ENCODE results near the gene ZFP30.
"Not testable (repeated sequence)": the region's sequence is repeated elsewhere in the genome, so short reads cannot be mapped to it uniquely, and the experiment has no call there.

The ZFP30 gene

GRCh38 chr19:37655301-37655688, at the start of gene ZFP30:
Gene ZFP30 (minus strand): TSS chr19:37655465. CDS start chr19:37647822, 7,643 bp downstream.
- peak; percentile 48 for DNase-seq (ENCODE audit: low read depth)

DNA sequence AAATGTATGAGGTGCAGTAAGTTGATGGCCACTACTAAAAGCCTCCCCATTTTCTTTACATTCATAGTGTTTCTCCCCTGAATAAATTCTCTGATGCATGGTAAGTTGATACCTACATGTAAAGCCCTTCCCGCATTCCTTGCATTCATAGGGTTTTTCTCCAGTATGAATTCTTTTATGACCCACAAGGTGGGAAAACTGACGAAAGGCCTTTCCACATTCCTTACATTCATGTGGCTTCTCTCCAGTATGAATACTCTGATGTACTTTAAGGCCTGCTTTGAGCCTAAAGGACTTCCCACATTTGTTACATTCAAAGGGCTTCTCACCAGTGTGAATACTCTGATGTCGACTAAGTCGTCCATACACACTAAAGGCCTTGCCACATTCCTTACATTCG, 43.8 kb upstream of the ZFP30 start:
- DNase-seq (ENCODE audit: low read depth), result no peak

GRCh38 chr19:37698216-37698615, 43.0 kb upstream of the ZFP30 start:
- DNase-seq (ENCODE audit: low read depth), result no peak

GRCh38 chr19:37695144-37695899, 40.1 kb upstream of the ZFP30 start:
- no peak for DNase-seq (ENCODE audit: low read depth)

DNA sequence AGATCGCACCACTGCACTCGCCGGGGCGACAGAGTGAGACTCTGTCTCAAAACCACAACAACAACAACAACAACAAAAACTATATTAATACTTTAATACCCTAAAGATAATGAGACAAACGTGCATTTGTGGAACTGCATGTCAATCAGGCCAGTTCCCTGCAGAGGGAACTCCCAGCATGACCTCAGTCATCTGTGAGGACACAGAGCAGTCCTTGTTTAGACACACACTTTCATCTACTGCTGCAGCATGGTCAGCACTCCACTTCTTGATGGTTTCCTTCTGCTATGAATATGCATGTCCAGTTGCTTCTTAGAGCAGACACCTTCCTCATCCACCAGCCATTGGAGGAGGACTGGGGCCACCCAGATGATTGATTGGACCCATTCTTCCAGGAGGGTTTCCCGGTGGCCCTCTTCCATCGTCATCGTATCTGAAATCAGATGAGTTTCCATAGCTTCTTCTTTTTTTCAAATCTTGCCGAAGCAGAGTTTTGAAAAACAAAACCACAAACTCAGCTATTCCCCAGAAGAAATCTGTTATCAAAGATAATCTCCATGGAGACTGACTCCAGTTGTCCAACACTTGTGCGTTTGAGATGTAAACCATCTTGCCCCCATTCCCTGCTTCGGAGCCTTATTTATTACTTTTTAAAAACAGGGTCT, 37.8 kb upstream of the ZFP30 start:
- DNase-seq (ENCODE audit: low read depth), result no peak

- peak; percentile 89 for DNase-seq (ENCODE audit: low read depth)
These were observed 36.7 kb upstream of the ZFP30 start for GRCh38 chr19:37691881-37692504.

DNA sequence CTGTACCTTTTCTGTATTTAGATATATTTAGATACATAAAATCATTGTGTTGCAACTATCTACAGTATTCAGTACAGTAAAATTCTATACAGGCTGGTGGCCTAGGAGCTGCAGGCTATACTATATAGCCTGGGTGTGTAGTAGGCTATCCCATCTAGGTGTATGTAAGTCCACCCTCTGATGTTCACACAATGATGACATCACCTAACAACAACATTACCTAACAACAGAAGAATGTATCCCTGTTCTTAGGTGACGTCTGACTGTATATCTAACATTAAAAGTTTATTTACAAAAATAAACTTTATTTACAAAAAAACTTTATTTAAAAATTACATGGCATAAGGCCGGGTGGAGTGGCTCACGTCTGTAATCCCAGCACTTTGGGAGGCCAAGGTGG, 28.3 kb upstream of the ZFP30 start:
- no peak for DNase-seq (ENCODE audit: low read depth)

DNA sequence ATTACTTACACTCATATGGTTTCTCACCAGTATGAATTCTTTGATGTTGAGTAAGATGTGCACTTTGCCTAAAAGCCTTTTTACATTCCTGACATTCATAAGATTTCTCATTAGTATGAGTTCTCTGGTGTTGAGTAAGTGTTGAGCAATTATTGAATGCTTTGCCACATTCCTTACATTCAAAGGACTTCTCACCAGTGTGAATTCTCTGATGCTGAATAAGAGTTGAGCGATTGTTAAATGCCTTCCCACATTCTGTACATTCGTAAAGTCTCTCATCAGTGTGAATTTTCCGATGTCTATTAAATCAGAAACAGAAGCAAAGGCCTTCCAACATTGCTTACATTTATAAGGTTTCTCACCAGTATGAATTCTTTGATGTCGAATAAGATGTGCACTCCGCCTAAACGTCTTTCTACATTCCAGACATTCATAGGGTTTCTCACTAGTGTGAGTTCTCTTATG, 14.2 kb upstream of the ZFP30 start:
- peak; percentile 10 for DNase-seq (ENCODE audit: low read depth)

DNA sequence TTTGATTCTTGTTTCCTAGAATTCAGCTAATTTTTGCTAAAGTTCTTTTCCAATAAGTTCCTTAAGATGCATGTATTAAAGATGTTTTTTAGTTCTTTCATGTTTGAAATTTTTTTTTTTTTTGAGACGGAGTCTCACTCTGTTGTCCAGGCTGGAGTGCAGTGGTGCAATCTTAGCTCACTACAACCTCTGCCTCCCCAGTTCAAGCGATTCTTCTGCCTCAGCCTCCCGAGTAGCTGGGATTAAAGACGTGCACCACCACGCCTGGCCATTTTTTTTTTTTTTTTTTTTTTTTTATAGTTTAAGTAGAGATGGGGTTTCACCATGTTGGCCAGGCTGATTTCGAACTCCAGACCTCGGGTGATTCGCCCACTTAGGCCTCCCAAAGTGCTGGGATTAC, 1.9 kb upstream of the ZFP30 start:
- not testable (repeated sequence) for DNase-seq (ENCODE audit: low read depth)

DNA sequence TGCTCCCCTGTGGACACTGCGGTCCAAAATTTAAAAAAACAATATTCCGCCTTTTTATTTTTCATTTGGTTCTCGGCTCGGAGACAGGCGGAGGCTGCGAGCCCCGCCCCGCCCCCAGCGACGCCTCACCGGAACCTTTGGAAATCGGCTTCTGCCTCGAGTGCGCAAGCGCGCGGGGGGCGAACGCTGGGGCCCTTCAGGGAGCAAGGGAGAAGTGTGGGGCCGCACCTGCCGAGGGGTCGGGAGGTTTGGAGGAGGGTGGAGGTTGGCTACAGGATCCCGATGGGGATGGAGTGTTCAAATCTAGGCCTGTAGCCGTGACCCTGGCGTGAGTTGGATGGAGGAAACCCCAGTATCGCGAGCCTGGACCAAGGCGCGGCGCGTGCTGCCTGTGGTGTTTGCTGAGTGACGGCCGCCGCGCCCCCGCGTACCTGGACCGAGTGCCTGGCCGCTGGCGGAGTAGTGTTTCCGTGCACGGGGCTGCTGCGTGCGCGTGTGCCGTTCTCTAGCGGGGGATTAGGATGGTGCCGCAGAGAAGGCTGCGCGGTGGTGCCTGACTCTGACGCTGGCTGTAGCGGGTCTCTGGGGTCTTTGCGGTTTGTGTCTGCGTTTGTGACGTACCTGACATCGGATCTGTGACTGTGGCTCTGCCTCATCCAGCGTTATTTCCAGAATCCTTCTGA, 565 bp upstream of the ZFP30 start:
- peak; percentile 62 for DNase-seq (ENCODE audit: low read depth)

DNA sequence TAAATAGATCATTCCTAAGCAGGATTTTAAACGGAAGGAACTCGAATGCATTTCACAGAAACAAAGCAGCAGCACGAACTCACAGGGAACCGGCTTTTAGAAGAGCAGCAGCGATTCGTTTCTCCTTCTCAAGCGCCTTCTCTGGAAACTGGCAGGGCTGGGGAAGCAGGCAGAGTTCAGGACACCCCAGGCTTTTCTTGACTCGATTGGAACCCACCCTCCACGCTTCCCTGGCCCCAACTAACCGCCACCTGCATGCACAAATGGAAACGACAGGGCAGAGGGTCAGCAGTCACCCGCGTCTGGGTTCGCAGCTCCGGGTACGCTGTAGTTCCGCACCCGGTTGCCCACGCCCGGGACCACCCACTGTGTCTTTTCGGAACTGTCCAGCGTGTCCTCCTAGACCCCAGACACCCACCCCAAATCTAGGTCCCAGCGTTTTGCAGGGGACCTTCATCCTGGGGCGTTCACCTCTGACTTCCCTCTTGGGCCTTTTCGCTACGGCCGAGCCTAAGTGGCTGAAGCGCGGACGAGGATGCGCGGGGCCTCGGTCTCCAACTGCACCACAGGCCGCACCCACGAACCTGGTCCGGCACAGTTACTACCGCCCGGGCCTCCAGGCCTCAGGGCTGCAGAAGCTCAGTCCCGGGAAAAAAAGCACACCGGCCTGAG, 500 bp downstream of the ZFP30 start:
- peak; percentile 47 for DNase-seq (ENCODE audit: low read depth)

- DNase-seq (ENCODE audit: low read depth), result no peak
These were observed 1.1 kb downstream of the ZFP30 start for GRCh38 chr19:37654118-37654517.

DNA sequence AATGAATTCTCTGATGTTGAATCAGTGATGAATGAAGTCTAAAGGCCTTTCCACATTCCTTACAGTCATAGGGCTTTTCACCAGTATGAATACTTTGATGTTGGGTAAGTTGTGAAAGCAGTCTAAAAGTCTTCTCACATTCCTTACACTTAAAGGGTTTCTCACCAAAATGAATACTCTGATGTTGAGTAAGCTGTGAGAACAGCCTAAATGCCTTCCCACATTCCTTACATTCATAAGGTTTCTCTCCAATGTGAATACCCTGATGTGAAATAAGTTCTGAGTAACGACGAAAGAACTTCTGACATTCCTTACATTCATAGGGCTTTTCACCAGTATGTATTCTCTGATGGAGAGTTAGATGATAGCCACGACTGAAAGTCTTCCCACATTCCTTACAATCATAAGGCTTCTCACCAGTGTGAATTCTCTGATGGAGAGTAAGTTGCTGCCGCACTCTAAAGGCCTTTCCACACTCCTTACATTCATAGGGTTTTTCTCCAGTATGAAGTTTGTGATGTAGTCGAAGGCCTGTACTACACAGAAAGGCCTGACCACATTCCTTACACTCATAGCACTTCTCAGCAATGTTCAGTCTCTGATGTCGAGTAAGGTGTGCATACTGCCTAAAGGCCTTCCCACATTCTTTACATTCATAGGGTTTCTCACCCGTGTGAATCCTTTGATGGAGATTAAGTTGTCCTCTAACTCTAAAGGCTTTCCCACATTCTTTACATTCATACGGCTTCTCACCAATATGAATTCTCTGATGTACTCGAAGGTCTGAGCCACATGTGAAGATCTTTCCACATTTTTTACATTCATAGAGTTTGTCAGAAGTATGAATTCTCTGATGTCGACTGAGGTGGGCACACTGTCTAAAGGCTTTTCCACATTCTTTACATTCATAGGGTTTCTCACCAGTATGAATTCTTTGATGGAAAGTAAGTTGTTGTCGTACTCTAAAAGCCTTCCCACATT, 19.9 kb downstream of the ZFP30 start:
- DNase-seq (ENCODE audit: low read depth), result peak; percentile 9

DNA sequence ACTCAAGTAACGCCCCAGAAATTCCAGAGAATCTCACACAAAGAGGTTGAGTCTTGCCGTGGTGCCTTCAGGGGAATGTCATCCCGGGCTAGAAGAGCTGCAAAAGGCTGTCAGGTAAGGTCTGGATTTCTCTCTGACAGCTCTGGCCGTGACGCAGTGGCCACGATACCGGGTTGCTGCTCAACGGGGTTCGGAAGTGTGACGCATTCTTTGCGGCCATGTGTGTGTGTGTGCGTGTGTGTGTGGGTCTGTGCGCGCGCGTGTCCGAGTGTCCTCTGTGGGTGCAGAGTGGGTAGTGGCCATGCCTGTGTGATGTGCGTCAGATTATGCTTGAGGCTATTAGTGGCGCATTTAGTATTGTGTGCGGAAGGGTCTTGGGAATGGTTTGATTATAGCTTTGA, 60.3 kb downstream of the ZFP30 start:
- DNase-seq (ENCODE audit: low read depth), result peak; percentile 63

- peak; percentile 93 for DNase-seq (ENCODE audit: low read depth)
These were observed 60.8 kb downstream of the ZFP30 start, which contains the start of the genes ZNF540 and ZNF571 for GRCh38 chr19:37594304-37594981. Gene ZNF540 (plus strand): TSS chr19:37594876. CDS start chr19:37598448, 3,572 bp downstream. Gene ZNF571 (minus strand): TSS chr19:37594792. CDS start chr19:37586676, 8,116 bp downstream.

- DNase-seq (ENCODE audit: low read depth), result no peak
These were observed 61.3 kb downstream of the ZFP30 start for GRCh38 chr19:37593996-37594303.

- no peak for DNase-seq (ENCODE audit: low read depth)
These were observed 71.9 kb downstream of the ZFP30 start for GRCh38 chr19:37583340-37583739.

GRCh38 chr19:37572203-37572602, 83.1 kb downstream of the ZFP30 start:
- DNase-seq (ENCODE audit: low read depth), result peak; percentile 74

DNA sequence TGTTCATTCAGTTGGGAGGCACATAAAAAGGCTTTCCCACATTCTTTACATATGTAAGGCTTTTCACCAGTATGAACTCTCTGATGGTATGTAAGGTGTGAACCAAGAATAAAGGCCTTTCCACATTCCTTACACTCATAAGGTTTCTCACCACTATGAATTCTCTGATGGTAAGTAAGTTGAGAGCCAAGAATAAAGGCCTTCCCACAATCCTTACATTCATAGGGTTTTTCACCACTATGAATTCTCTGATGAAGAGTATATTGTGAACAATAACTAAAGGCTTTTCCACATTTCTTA, 89.9 kb downstream of the ZFP30 start:
- peak; percentile 6 for DNase-seq (ENCODE audit: low read depth)

Data from amniotic epithelial cell (primary cell).